ENCODE data around the gene ENO3.
A peak's percentile ranks its signal among the peaks of the same experiment; 100 is the strongest.

Gene ENO3

DNA sequence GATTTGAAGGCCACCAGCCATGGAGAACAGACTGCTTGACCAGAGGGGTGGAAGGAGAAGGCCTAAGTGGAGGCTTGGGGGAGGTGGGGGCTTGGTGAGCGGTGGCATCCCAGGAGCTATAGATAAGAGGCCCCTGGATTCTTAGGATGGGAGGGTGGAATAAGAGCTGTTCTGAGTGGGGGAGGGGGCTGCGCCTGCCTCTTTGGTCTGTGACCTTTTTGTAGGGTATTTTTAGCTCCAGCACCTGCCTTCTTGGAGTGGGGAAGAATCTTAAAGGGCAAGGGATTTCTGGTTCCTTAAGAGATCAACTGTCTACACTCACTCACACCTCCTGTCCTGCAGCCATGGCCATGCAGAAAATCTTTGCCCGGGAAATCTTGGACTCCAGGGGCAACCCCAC lies 567 bp downstream of the ENO3 start:
- no peak for DNase-seq

DNA sequence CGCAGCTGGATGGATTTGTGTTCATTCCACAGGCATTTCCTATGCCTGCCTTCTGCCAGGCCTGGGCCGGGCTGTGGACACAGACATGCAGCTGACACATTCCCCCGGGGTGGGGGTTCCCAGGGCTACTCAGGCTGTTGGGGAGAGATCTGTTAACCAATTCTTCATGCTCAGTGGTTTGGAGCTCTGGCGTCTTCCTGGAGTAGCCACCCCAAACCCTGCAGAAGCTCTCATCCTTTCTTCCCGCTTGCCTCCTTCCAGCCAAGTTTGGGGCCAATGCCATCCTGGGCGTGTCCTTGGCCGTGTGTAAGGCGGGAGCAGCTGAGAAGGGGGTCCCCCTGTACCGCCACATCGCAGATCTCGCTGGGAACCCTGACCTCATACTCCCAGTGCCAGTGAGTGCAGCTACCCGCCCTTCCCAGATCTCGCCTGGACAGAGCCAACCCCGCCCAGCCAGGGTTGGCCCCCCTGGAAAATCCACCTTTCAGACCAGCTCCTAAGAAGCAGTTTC lies 2.6 kb downstream of the ENO3 start:
- DNase-seq: no peak

- no peak for DNase-seq
Observed at GRCh38 chr17:4955091-4955490, 4.2 kb downstream of the ENO3 start.

- DNase-seq: peak; percentile 81
Observed at GRCh38 chr17:4956493-4957061, 5.7 kb downstream of the ENO3 start.

- no peak for DNase-seq
Observed at GRCh38 chr17:4958102-4958501, 7.2 kb downstream of the ENO3 start.

DNA sequence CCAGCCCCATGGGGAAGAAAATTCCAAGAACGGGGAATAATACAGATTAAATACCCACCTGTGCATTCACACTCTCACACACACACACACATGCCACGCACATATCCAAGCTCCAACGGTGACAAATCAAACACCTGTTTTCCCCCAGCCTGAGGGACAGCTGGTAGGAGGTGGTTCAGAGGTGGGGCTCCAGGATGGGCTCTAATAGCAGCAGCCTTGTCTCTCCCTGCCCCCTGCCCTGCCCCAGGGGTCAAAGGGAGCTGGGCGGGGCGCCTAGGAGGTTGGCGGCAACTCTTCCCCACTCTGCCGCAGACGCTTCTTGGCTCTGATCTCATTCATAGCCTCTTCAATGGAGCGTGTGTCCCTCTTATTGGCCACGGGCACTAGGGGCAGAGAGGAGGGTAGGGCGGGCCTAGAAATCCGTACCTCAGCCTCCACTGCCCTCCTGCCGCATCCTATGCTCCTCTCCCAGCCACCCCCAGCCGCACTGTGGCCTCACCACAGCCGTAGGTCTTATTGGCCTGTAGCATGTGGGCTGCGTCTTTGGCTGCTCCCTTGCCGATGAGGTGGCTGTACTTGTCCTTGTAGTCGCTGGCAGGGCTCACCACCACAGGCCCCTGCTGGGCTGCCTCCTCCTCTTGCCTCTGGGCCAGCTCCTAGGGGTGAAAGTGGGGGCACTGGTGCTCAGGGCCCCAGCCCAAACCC lies 8.5 kb downstream of the ENO3 start:
- no peak for DNase-seq

DNA sequence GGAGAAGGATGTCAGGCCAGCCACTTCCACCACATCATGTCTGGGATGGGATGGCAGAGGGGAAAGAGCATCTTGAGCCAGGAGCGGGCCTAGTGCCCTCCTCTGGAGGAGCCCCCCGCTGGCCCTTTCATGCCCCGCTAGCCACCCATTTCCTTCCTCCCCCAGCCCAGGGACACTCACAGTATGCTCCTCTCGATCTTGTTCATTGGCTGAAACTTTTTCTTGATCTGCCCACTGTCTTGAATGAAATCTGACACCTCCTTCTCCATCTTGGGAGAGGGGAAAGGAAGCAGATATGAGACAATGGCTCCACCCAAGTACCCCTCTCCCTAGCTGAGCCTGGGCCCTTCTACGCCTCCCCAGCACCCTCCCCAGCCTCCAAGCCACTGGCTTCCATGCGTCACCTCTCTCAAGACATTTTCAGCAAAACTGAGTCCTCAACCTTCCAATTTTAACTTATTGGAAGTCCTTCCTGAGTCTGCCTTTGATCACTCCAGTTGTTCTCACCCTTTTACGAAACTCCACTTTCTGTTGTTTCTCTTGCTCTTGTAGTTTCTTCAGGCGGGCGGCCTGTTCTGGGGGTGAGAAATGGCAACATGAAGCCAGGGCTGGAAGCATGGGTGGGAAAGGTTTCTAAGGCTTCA lies 9.5 kb downstream of the ENO3 start:
- no peak for DNase-seq

- DNase-seq: no peak
Observed at GRCh38 chr17:4965311-4965986, 14.5 kb downstream of the ENO3 start.

- peak; percentile 97 for DNase-seq
Observed at GRCh38 chr17:4966844-4967538, 16.1 kb downstream of the ENO3 start.

DNA sequence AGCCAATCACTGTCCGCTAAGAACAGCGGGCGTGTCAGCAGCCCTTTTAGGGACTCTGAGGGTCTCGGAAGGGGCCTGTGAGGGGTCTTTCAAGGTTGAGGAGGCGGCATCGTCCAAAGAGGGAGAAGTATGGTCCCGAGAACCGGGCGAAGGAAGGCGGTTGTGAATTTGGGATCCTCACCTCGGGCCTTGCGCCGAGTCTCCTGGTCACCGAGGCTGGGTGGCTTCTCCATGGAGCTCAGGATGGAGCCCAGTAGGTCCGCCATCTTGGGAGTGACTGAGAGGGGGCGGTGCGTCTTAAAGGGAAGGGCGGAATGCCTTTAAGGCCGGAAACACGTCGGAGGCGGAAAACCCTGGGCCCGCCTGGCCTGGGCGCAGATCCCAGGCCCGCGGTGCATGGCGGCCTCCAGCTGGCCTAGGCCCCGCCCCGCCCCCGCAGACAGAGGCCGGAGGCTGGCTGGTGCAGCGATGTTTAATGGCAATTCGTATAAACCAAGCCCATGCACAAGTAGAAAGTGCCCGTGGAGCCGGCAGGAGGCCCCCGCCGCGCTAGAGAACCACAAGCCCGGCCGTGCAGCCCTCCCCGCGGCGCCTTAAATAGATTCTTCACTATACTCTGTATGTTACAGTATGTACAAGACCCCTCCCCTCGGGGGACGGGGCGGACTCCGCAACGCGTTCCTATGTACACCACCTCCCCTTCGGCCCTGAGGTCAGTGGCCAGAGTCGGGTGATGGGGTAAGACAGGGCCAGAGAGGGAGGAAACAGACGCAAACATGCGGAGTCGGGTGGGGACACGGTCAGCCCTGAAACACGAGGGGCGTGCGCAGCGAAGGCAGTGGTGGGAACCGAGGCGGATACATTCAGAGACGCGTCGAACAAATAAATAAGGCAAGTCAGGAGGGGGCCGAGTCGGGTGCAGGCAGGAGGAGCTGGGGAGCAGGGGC lies 16.9 kb downstream of the ENO3 start, which contains the start of gene SPAG7:
TSS of gene SPAG7 (minus strand) at position 279 of the 947 bp plus-strand sequence. CDS start at position 266, 13 bp downstream.
- DNase-seq: peak; percentile 97

DNA sequence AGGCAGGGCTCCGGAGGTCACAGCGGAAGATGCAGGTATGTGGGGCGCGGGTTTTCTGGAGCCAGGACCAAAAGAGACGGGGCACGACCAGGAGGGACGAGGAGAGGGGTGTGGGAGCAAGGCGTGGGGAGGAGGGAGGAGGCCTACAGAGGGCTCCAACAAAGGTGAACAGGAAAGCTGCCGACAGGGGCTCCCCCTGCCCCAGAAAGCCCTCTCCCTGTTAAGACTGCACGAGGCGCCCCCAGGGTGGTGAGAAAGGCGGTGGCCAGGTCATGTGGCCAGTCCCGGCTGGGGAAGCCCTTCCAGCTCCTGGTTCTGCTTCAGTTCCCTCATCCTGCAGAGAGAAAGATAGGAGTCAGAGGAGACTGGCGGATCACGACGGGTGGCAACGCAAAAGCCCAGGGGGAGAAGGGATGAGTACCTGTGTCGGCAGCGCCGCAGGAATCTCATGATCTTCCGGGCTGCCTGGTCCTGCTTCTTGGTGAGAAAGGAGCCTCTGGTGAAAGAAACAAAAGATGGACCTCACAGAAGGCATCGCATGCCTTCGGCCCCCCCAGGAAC lies 17.6 kb downstream of the ENO3 start:
- peak; percentile 72 for DNase-seq

DNA sequence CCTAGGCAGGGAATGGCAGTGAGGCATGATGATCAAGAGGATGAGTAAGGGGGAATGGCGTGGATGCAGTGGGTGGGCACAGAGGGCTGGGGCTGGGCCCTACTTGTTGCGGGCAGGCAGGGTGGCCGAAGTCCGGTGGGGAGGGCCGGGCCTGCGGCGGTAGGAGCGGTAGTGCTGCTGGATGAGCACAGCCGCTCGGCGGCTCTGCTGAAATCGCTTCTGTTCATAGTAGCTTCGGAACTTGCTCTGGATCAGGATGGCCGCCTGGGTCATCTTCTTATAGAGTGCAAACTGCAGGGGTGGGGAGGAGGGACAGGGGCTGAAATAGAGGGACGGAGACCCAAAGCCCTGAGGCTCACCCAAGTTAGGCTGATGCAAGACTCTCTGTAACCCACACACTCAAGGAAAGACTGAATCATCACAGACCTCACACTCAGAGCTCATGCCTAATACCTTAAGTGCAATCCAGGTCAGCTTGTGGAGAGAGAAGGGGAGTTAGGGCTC lies 18.2 kb downstream of the ENO3 start:
- peak; percentile 75 for DNase-seq

DNA sequence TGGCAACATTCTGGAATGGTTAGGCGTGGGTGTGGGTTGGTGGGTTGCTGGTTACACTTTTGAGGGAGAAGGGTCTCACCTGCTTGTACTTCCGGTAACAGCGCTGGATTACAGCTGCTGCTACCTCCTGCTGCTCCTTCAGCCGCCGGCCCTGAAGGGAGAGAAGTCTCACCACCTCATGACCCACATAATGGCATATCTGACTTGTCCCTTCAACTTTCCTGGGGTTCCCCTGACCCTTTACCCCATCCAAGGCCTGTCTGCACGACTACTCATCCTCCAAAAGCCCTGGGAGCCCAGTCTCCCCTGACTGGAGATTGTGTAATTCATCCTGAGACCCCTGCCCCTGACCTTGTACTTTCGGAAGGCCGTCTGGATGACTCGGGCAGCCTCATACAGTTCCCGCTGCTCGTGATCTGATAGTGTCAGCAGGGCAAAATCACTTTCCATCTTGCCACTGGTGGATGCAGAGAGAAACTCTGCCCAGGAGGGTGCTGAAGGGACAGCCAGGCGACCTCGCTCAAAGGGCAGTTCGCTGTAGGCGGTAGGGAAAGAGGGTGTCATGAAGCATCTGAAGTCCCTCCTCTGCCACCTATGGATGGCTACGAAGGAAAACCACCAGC lies 18.7 kb downstream of the ENO3 start:
- peak; percentile 73 for DNase-seq

GRCh38 chr17:4970273-4970672 lies 19.4 kb downstream of the ENO3 start:
- peak; percentile 62 for DNase-seq

GRCh38 chr17:4971826-4972225 lies 20.9 kb downstream of the ENO3 start:
- no peak for DNase-seq

GRCh38 chr17:4972322-4972721 lies 21.4 kb downstream of the ENO3 start:
- no peak for DNase-seq

DNA sequence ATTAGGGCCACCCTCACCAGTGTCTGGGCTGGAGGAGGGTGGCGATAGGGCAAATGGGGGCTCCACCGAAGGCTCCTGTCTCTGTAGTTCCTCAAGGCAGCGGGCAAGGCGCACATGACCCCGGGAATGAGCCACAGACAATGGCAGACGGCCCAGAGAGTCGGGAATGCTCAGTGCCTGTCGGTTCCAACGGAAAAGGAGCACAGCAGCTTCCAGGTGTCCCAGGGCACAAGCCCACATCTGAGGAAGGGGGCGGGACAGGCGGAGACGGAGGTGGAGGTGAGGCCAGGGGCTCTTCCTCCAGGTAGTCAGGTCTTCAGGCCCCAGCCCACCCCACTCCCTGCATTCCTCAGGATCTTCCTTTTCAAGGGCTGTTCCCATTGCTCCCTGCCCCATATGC lies 21.8 kb downstream of the ENO3 start:
- DNase-seq: no peak

GRCh38 chr17:4973256-4974114 lies 22.6 kb downstream of the ENO3 start:
- no peak for DNase-seq

DNA sequence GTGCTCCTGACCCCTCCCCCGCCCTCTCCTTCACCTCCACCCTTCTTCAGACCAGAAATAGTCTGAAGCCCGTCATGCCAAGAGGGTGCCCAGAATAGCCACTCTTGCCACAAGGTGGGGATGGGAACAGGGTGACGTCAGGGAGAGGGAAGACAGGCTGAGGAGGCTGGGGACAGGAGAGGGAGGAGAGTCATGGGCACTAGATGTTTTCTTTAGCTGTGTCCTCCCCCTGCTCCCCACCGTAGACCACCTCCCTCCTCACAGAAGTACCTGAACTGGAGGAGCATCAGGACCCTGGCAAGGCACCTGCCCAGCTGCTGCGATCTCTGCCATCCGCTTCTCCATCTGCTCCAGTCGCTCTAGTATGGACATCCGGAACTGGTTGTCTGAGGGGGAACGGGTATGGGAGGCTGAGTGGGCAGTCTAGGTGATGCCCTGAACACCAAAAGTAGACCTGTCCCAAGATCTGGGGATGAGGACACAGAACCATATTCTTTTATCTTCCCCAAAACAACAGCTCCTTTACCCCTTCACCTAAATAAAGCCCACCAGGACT lies 23.3 kb downstream of the ENO3 start:
- DNase-seq: no peak

All from activated effector memory CD4-positive, alpha-beta T cell treated with anti-CD3 and anti-CD28 coated beads, Interleukin-2, amount 50 U/mL, for 16 hours (primary cell).